PC-3 (cell line): ENCODE measurements around the gene VPS13C. TPM values are rescaled to one million over a fixed set of nuclear protein-coding genes. Genes with fewer than 3 reads are reported as not detected.

Source experiments
- ATAC-seq: fragments of 200-7000 bp; cut with Tn5 transposase; 2 replicates; pipeline ENCODE4 v1.9.1; 2020; ENCODE audit warnings: mild to moderate bottlenecking, moderate library complexity
- BruUV-seq: library from RNA; stranded (reverse); fragments of 400-500 nt; replicated peaks from 2 replicates; lab custom pipeline; 2021; lab: Mats Ljungman, UMichigan
- CTCF ChIA-PET: fragments of 300-600 bp; sonication (Branson Sonifier 250); formaldehyde crosslinking; loops from one replicate; lab custom pipeline; 2022; ENCODE audit warnings: antibody characterized with exemption; lab: Charles Lee
- POLR2A ChIA-PET: fragments of 300-600 bp; sonication (Branson Sonifier 250); formaldehyde crosslinking; loops from one replicate; lab custom pipeline; 2022; ENCODE audit warnings: antibody characterized with exemption; ENCODE audit not compliant: unreplicated experiment; lab: Charles Lee
- DNase-seq: peaks from one replicate; pipeline ENCODE4 v3.0.0-alpha.2; 2015
- H2AFZ ChIP-seq: fragments of 300-600 bp; sonication (generic); 2 replicates; pipeline ENCODE4 v1.6.0; 2016; ENCODE audit warnings: antibody characterized with exemption, low read length
- H3F3A ChIP-seq: fragments of 300-600 bp; sonication (generic); one replicate; pipeline ENCODE4 v1.6.0; 2017; ENCODE audit warnings: antibody characterized with exemption, low read length, control low read depth, mild to moderate bottlenecking; ENCODE audit not compliant: unreplicated experiment
- H3K27ac ChIP-seq: fragments of 300-600 bp; sonication (generic); 2 replicates; pipeline ENCODE4 v1.5.1; 2016; ENCODE audit warnings: mild to moderate bottlenecking, low read length
- H3K27me3 ChIP-seq: fragments of 300-600 bp; sonication (generic); 2 replicates; pipeline ENCODE4 v1.6.1; 2016; ENCODE audit warnings: low read length, mixed read lengths
- H3K36me3 ChIP-seq: fragments of 300-600 bp; sonication (generic); 2 replicates; pipeline ENCODE4 v1.6.1; 2016; ENCODE audit warnings: low read depth, mixed run types, low read length, mixed read lengths
- H3K4me1 ChIP-seq: fragments of 300-600 bp; sonication (generic); 2 replicates; pipeline ENCODE4 v1.5.1; 2016; ENCODE audit warnings: low read length; ENCODE audit not compliant: insufficient read depth
- H3K4me2 ChIP-seq: fragments of 300-600 bp; sonication (generic); 2 replicates; pipeline ENCODE4 v1.6.0; 2016; ENCODE audit warnings: low read length
- H3K4me3 ChIP-seq: fragments of 300-600 bp; sonication (generic); 2 replicates; pipeline ENCODE4 v1.5.1; 2016; ENCODE audit warnings: mild to moderate bottlenecking, low read length, mixed read lengths
- H3K79me2 ChIP-seq: fragments of 300-600 bp; sonication (generic); 2 replicates; pipeline ENCODE4 v1.6.1; 2017; ENCODE audit warnings: low read length, mixed read lengths
- H3K9ac ChIP-seq: fragments of 300-600 bp; sonication (generic); 2 replicates; pipeline ENCODE4 v1.6.0; 2016; ENCODE audit warnings: mild to moderate bottlenecking, low read length
- H3K9me2 ChIP-seq: fragments of 300-600 bp; sonication (generic); replicated peaks from 2 replicates; pipeline ENCODE4 v1.6.1; 2016; ENCODE audit warnings: mixed run types, low read length, mixed read lengths
- H3K9me3 ChIP-seq: fragments of 300-600 bp; sonication (generic); 2 replicates; pipeline ENCODE4 v1.6.1; 2016; ENCODE audit warnings: low read length, mixed read lengths
- H4K20me1 ChIP-seq: fragments of 300-600 bp; sonication (generic); 2 replicates; pipeline ENCODE4 v1.6.1; 2016; ENCODE audit warnings: low read length, mixed read lengths
- EZH2 ChIP-seq: fragments of 300-600 bp; sonication (generic); IDR thresholded peaks from one replicate; pipeline ENCODE4 v1.6.1; 2017; ENCODE audit warnings: antibody characterized with exemption, mild to moderate bottlenecking, low read length; ENCODE audit not compliant: unreplicated experiment
- EZH2phosphoT487 ChIP-seq: fragments of 300-600 bp; sonication (generic); IDR thresholded peaks from 2 replicates; pipeline ENCODE4 v1.6.1; 2018; ENCODE audit warnings: mild to moderate bottlenecking, antibody characterized with exemption, low read length, borderline replicate concordance
- intact Hi-C: fragments of 100-400 bp; cut with micrococcal nuclease; formaldehyde crosslinking; loops from 2 replicates; pipeline ENCODE4 v1.9.0; 2023
- total RNA-seq: library from RNA; depleted of rRNA; stranded (reverse); fragments of >200 nt; gene quantifications from 2 replicates; pipeline ENCODE4 v1.2.3, GENCODE V29; 2014
- TF ChIP-seq, protein P1 (sequence below): fragments of 300-600 bp; sonication (generic); conservative IDR thresholded peaks from 2 replicates; pipeline ENCODE4 v1.5.1; 2017; ENCODE audit warnings: antibody characterized with exemption, low read depth, mild to moderate bottlenecking, low read length

Gene VPS13C
- total RNA-seq, 1 experiment from 2014 or later, result 11.4 TPM

- H3K9me2 ChIP-seq, result no peaks in the 10 kb centered on the region
- H2AFZ ChIP-seq, result no peak overlapping the region
- BruUV-seq, result no TSS peak
- 0 out of 2 replicates have a peak, but pooled peaks cover 3% of the 10 kb centered on the region for H3K36me3 ChIP-seq
- CTCF ChIA-PET, result no interaction called here
- H3K9ac ChIP-seq, result no peak overlapping the region
- H3K4me1 ChIP-seq, result 0 out of 2 replicates have a peak, but pooled peaks cover 2% of the 10 kb centered on the region
- no peak overlapping the region for H3K4me2 ChIP-seq
- no peaks in the 10 kb centered on the region for H3K79me2 ChIP-seq
- ATAC-seq (no peak), DNase-seq (no peak)
- H4K20me1 ChIP-seq, result no peaks in the 10 kb centered on the region
- POLR2A ChIA-PET, result no interaction called here
- no peaks in the 10 kb centered on the region for H3K9me3 ChIP-seq
- no peak overlapping the region for H3K27ac ChIP-seq
- intact Hi-C loops, result no loop called here
- H3K27me3 ChIP-seq, result no peaks in the 10 kb centered on the region
- H3K4me3 ChIP-seq, result no peak overlapping the region
- no peaks in the 10 kb centered on the region for H3F3A ChIP-seq
- no peak for TF ChIP-seq EZH2
- TF ChIP-seq, protein P1, sequence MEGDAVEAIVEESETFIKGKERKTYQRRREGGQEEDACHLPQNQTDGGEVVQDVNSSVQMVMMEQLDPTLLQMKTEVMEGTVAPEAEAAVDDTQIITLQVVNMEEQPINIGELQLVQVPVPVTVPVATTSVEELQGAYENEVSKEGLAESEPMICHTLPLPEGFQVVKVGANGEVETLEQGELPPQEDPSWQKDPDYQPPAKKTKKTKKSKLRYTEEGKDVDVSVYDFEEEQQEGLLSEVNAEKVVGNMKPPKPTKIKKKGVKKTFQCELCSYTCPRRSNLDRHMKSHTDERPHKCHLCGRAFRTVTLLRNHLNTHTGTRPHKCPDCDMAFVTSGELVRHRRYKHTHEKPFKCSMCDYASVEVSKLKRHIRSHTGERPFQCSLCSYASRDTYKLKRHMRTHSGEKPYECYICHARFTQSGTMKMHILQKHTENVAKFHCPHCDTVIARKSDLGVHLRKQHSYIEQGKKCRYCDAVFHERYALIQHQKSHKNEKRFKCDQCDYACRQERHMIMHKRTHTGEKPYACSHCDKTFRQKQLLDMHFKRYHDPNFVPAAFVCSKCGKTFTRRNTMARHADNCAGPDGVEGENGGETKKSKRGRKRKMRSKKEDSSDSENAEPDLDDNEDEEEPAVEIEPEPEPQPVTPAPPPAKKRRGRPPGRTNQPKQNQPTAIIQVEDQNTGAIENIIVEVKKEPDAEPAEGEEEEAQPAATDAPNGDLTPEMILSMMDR, result no peak
- TF ChIP-seq EZH2phosphoT487, result no peak
Measured at GRCh38 chr15:61915640-61916039, 144.6 kb downstream of the VPS13C start.

- no peak overlapping the region for H3K27ac ChIP-seq
- no peak overlapping the region for H2AFZ ChIP-seq
- H3K27me3 ChIP-seq, result no peaks in the 10 kb centered on the region
- intact Hi-C loops, result no loop called here
- H3K4me2 ChIP-seq, result no peak overlapping the region
- no peak for TF ChIP-seq EZH2
- TF ChIP-seq, protein P1, result no peak
- TF ChIP-seq EZH2phosphoT487, result no peak
- CTCF ChIA-PET, result no interaction called here
- H3K9ac ChIP-seq, result no peak overlapping the region
- DNase-seq (no peak), ATAC-seq (no peak)
- no peaks in the 10 kb centered on the region for H3K9me3 ChIP-seq
- peaks cover 15% of the 10 kb centered on the region for H3K4me1 ChIP-seq
- H3K79me2 ChIP-seq, result no peaks in the 10 kb centered on the region
- H3F3A ChIP-seq, result no peaks in the 10 kb centered on the region
- no peaks in the 10 kb centered on the region for H3K9me2 ChIP-seq
- no TSS peak for BruUV-seq
- H3K36me3 ChIP-seq, result no peaks in the 10 kb centered on the region
- POLR2A ChIA-PET, result no interaction called here
- H4K20me1 ChIP-seq, result no peaks in the 10 kb centered on the region
- no peak overlapping the region for H3K4me3 ChIP-seq
Measured at GRCh38 chr15:61910839-61911369, 149.3 kb downstream of the VPS13C start.

DNA sequence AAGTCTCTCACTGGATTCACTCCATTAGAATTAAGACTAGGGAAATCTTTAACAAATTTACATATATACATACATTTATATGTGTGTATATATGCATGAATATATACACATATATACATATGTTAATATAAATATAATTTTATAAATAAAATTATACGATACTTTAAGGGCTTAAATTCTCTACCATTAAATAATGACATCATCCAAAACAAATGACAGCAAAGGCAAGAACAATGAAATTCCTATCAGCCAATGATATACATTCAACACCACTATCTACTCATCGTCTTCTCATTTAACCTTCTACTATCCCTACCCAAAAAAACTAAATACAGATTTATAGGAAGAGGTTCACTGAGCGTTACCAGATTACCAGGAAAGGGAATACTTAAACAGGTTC, 152.0 kb downstream of the VPS13C start:
- ChIA-PET POLR2A (no interaction called here), CTCF (interaction anchor here (0.9 kb wide), 1 partner anchor 152 kb away, joined by 3 read pairs; the partner anchor contains the start of gene VPS13C)
- Histone ChIP-seq H3K9me2 (no peaks in the 10 kb centered on the region), H3K27me3 (no peaks in the 10 kb centered on the region), H3F3A (no peaks in the 10 kb centered on the region), H3K4me3 (no peak overlapping the region), H3K4me1 (peaks cover 15% of the 10 kb centered on the region), H3K36me3 (no peaks in the 10 kb centered on the region), H2AFZ (no peak overlapping the region), H3K4me2 (no peak overlapping the region), H3K27ac (no peak overlapping the region), H3K79me2 (no peaks in the 10 kb centered on the region), H4K20me1 (no peaks in the 10 kb centered on the region), H3K9me3 (no peaks in the 10 kb centered on the region), H3K9ac (no peak overlapping the region)
- ATAC-seq (no peak), DNase-seq (no peak)
- intact Hi-C loops, result no loop called here
- BruUV-seq, result no TSS peak
- TF ChIP-seq, protein P1, result no peak
- no peak for TF ChIP-seq EZH2
- no peak for TF ChIP-seq EZH2phosphoT487
